Fibroblast of skin of right quadriceps (primary cell): ENCODE data around the gene HNRNPUL2.
"Not testable (repeated sequence)": the region's sequence is repeated elsewhere in the genome, so short reads cannot be mapped to it uniquely, and the experiment has no call there.

Source experiments
- DNase-seq: peaks from one replicate; pipeline ENCODE4 v3.0.0-alpha.2; 2013

The HNRNPUL2 gene

DNA sequence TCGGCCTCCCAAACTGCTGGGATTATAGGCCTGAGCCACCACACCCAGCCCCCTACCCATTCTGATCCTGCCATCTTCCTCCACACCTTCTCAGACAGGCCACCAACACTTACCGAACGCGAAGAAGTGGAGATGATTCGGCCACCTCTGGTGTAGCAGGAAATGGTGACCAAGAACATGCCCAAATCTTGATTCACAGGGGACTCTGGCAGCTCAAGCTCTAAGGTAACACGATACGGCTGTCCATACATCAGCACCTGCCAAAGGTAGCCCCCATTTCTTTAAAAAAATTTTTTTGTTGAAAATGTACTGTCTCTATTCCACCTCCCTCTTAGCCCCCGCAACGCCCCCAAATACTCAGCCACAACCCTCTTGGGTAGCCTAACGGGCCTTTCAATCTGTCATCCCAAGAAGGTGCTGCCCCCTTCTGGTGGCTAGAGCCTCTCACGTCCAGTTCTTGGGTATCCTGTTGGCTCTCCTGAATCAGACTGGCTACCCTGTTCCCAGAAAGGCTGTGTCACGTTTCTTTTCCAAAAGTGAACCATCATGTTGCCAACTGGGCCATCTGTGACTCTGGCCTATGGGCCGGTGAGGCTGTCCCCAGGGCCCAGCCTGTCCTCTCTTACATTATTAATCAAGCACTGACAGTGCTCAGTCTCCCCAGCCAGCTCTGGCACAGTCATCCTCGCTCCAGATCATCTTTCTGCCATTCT lies 32.6 kb downstream of the HNRNPUL2 start:
- DNase-seq, result peak; percentile 75

DNA sequence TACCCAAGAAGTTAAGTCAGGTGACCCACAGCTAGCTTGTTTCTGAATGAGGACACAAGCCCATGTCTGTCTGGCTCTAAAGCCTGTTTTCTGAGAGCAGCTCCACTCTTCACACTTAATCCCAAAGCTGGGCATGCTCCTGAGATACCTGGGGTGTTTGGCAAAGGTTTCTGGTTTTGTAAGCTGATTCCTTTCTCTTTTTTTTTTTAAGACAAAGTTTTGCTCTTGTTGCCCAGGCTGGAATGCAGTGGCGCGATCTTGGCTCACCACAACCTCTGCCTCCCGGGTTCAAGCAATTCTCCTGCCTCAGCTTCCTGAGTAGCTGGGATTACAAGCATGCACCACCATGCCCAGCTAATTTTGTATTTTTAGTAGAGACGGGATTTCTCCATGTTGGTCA lies 33.6 kb downstream of the HNRNPUL2 start:
- DNase-seq, result not testable (repeated sequence)

DNA sequence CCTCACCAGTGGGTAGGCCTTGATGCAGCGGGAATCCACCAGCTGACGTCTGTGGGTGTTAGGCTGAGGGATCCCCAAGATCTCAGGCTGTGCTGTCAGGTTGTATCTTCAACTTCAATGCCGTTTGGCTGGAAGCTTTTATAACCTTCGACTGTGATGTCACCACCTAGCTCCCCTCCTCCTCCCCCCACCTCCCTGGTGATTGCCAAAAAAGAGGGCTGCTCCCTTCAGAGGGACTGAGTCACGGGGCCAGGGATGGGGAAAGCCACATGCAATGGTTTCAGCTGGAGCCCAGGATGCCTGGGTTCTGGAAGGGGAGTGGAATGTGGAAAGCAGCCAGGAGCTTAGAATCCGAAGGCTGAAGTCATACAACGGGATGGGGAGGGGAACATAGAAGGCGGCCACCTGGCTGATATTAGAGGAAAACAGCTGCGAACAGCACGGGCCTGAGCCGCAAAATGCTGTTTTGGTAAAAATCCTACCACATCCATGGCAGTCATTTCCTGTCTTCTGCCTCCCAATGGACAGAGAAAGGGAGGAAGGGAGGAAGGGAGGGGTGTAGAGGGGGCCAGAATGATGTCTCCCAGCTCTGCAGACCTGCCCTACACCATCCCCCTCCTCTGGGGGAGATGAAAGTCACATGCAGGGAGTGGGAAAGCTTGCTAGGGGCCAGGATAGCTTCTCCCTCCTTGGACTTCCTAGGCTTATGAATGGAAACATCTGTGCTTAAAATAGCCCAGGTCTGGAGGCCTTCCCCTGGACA lies 37.7 kb downstream of the HNRNPUL2 start, which contains the start of gene LRRN4CL:
TSS of gene LRRN4CL (minus strand) at position 110 of the 763 bp plus-strand sequence. CDS start 1,022 bp downstream, outside the sequence.
- DNase-seq, result peak; percentile 95

DNA sequence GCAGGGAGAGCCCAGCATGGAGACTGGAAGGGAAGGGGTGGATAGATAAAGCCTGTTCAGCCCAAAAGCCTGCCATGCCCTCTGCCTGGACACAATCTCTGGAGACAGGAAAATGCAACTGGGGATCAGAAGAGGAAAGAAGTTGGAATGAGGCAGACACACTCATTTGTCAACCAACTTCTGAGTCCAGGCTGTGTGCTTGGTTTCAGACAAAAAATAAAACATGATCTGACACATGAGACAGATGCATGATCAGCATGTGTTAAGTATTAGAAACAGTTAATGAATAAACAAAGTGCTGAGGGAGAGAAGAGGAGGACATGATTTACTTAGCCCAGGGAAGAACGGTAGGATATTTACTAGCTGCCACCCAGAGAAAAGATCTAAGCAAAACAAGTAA lies 38.8 kb downstream of the HNRNPUL2 start:
- no peak for DNase-seq

GRCh38 chr11:62687508-62688396 lies 39.5 kb downstream of the HNRNPUL2 start:
- DNase-seq, result no peak

- DNase-seq, result no peak
These were observed 44.7 kb downstream of the HNRNPUL2 start for GRCh38 chr11:62682518-62682917.

DNA sequence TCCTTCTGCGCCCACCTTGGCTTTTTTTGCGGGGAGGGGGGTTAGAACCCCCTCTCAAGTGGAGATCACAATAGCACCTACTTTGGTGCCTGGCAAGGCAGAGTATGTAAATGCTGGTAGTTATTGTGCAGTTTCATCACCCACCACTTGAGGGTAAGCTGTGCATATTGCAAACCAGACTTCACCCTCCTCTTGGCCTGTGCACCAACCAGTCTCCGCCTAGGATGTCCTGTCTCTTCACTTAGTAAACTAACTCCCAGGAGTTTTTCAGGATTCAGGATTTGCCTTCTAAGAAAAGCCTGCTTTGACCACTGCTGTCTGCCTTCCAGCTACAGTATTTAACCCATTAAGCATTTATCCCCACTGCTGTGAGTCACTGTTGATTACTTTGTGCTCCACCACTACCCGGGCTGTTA lies 46.4 kb downstream of the HNRNPUL2 start:
- peak; percentile 82 for DNase-seq

GRCh38 chr11:62678770-62679696 lies 48.2 kb downstream of the HNRNPUL2 start, which contains the start of gene UBXN1:
Gene UBXN1 (minus strand): TSS chr11:62679073. CDS start chr11:62678923, 150 bp downstream.
- peak; percentile 89 for DNase-seq

DNA sequence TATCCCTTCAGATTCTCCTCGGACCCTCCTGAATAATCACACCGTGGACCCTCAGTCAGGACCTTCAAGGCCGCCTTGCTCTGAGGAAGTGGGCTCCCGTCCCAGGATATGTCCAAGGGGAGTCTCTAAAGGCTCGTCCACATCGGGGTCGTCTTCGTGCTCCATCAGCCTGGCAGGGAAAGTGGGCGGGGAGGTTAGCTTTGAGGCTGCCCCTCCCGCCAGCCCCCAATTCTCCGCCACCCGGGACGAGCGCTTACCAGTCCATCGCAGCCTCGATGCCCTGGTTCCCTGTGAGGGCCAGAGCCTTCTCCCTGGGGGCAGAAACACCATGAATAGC lies 48.9 kb downstream of the HNRNPUL2 start:
- no peak for DNase-seq

DNA sequence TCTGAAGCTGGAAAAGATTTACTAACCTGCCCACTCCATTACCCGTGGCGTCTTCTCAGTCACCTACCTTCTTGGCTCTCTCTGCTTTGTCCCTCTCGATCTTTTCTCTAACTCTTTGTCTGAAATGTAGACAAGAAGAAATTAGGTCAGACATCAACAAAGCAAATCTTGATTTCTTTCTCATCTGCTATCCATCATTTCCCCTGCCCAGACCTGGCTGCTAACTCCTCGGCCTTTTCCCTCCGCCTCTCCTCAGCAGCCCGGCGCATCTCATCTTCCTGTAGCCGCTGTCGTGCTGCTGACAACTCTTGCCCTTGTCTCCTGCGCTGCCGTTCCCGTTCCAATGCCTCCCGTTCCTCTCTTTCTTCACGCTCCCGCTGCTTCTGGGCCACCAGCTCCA lies 49.5 kb downstream of the HNRNPUL2 start:
- no peak for DNase-seq

DNA sequence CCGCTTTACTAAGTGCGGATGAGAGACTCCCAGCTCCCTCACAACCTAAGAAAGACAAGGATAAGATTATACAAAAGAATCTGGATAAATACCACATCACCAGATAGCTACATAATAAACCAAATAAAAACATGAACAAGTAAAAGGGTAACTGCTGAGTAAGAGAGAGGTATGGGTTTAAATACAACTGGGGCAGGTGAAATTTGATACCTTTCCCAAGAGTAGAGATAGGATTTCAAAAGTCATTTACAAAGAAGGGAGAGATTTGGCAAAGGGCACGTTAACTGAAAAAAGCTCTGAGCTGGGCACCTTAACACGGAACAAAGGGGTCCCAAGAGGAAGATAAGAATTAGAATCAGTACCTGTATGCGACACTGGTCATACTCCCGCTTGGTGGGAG lies 50.1 kb downstream of the HNRNPUL2 start:
- no peak for DNase-seq

GRCh38 chr11:62676698-62677097 lies 50.6 kb downstream of the HNRNPUL2 start:
- DNase-seq, result no peak

DNA sequence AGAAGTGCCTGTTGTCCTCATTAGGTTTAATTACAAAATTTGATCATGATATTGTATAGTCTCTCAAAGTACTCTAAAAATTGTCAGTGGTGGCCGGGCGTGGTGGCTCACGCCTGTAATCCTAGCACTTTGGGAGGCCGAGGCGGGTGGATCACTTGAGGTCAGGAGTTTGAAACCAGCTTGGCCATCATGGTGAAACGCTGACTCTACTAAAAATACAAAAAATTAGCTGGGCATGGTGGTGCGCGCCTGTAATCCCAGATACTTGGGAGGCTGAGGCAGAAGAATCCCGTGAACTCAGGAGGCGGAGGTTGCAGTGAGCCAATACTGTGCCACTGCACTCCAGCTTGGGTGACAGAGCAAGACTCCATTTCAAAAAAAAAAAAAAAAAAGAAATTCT lies 51.8 kb downstream of the HNRNPUL2 start:
- DNase-seq, result not testable (repeated sequence)

GRCh38 chr11:62673196-62673525 lies 54.1 kb downstream of the HNRNPUL2 start:
- DNase-seq, result no peak

DNA sequence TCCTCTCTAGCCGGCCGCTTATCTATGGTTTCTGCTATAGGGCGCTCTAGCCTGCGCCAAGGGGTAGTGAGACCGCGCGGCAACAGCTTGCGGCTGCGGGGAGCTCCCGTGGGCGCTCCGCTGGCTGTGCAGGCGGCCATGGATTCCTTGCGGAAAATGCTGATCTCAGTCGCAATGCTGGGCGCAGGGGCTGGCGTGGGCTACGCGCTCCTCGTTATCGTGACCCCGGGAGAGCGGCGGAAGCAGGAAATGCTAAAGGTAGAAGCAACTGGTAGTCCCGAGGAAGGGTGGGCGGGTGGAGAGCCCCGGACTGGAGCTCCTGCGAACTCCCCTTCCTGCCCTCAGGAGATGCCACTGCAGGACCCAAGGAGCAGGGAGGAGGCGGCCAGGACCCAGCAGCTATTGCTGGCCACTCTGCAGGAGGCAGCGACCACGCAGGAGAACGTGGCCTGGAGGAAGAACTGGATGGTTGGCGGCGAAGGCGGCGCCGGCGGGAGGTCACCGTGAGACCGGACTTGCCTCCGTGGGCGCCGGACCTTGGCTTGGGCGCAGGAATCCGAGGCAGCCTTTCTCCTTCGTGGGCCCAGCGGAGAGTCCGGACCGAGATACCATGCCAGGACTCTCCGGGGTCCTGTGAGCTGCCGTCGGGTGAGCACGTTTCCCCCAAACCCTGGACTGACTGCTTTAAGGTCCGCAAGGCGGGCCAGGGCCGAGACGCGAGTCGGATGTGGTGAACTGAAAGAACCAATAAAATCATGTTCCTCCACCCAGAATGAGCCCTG lies 55.5 kb downstream of the HNRNPUL2 start, which contains the start of the genes LBHD1 and UQCC3:
TSS of gene LBHD1 (minus strand) at position 660 of the 782 bp plus-strand sequence. CDS start 2,236 bp downstream, outside the sequence.
TSS of gene UQCC3 (plus strand) at position 66 of the 782 bp plus-strand sequence. CDS start at position 139, 73 bp downstream.
- DNase-seq, result peak; percentile 87

- DNase-seq, result no peak
These were observed 56.0 kb downstream of the HNRNPUL2 start for GRCh38 chr11:62671236-62671607.

GRCh38 chr11:62669420-62670161 lies 57.7 kb downstream of the HNRNPUL2 start:
- DNase-seq, result no peak

- DNase-seq, result no peak
These were observed 59.8 kb downstream of the HNRNPUL2 start for GRCh38 chr11:62667460-62667859.

GRCh38 chr11:62666259-62666926 lies 60.9 kb downstream of the HNRNPUL2 start:
- no peak for DNase-seq
